WI38 (cell line): ENCODE data around the gene KIAA0513.
"Not testable (repeated sequence)": the region's sequence is repeated elsewhere in the genome, so short reads cannot be mapped to it uniquely, and the experiment has no call there.

Experiments used
- H3K4me3 ChIP-seq: 2 replicates; pipeline ENCODE4 v1.5.1; 2011; ENCODE audit warnings: low read depth, mild to moderate bottlenecking, control low read depth, low read length
- TF ChIP-seq, protein P1 (sequence below): IDR thresholded peaks from 2 replicates; pipeline ENCODE4 v1.5.1; 2012; ENCODE audit warnings: low read depth, mild to moderate bottlenecking, control low read depth, low read length

KIAA0513 gene

DNA sequence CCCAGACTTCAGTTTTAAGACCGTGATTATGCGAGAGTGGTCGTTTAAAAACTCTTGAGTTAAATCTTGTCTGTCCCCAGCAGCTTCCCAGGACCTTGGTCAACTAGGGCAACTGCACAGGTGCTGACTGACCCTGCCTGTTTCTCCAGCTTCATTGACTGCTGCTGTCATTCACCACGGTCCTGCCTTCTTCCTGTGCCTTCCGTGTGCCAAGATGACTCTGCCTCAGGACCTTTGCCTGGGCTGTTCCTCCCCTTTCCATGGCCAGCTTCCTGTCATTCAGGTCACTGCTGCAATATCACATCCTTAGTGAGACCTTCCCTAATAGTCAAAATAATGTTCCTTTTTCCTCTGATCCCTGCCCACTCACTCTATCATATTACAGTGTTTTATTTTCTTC, 3.9 kb downstream of the KIAA0513 start:
- TF ChIP-seq, protein P1, sequence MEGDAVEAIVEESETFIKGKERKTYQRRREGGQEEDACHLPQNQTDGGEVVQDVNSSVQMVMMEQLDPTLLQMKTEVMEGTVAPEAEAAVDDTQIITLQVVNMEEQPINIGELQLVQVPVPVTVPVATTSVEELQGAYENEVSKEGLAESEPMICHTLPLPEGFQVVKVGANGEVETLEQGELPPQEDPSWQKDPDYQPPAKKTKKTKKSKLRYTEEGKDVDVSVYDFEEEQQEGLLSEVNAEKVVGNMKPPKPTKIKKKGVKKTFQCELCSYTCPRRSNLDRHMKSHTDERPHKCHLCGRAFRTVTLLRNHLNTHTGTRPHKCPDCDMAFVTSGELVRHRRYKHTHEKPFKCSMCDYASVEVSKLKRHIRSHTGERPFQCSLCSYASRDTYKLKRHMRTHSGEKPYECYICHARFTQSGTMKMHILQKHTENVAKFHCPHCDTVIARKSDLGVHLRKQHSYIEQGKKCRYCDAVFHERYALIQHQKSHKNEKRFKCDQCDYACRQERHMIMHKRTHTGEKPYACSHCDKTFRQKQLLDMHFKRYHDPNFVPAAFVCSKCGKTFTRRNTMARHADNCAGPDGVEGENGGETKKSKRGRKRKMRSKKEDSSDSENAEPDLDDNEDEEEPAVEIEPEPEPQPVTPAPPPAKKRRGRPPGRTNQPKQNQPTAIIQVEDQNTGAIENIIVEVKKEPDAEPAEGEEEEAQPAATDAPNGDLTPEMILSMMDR: no peak
- H3K4me3 ChIP-seq: no peak overlapping the region

DNA sequence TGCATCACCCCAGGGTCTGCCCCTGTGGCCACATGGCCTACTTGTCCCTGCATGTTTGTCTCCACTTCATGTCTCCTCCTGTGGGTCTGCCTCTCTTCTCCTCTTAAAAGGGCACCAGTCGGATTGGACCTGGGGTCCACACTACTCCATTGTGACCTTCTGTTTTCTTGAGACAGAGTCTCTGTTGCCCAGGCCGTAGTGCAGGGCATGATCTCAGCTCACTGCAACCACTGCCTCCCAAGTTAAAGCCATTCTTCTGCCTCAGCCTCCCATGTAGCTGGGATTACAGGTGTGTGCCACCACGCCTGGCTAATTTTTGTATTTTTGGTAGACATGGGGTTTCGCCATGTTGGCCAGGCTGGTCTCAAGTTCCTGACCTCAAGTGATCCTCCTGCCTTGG, 4.6 kb downstream of the KIAA0513 start:
- H3K4me3 ChIP-seq: not testable (repeated sequence)

DNA sequence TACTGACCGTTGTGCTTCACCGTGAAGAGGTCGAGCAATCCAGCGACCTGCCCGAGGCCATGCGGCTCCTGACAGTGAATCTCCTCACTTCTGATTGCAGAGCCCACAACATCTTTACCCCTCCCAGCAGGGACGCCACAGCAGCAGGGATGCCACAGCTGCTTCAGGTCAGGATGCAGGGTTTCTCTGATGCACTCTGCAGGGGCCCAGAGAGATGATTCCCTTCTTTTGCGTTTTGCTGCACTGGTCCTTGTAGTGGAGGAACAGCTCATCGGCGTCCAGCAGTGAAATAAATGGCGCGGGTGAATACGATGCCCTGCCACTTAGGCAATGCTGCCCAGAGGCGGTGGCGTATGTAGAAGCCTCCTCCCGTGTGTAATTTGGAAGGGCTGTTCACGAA, 5.6 kb downstream of the KIAA0513 start:
- no peak overlapping the region for H3K4me3 ChIP-seq
- TF ChIP-seq, protein P1: no peak

DNA sequence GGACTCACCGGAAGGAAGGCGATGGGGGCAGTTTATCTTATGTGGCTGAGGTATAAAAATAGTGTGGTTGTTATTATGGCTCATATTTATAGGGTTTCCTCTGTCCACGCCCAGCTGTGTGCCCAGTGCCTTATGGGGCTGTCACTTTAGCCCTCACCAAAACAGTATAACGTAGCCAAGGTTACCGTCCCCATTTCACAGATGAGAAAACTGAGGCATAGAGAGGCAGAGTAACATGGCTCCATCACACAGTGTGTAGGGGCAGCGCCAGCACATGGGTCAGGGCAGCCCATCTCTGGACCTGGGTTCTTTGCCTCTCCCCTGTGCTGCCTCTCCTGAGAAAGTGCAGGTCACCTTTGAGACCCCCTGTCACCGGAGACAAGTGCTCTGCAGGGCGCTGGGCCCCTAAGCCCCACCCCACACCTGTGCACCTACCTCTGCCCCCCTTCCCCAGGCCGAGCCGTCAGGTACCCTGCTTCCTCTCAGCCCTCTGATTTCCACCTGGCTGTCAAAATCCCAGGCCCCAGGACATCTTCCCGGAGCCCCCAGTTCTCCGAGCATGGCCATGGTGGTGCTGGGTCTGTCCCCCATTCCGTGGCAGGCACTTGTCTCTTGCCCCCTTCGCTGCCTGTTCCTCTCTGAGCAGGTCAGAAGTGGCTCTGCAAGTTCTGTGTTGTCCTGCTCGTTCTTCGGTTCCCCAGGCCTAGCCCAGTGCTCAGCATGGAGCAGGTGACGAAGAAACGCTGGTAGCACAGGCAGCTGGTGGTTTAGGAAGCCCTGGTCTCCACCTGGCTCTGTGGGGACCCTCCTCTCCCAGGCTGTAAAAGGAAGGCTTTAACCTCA, 7.2 kb downstream of the KIAA0513 start:
- no peak overlapping the region for H3K4me3 ChIP-seq
- TF ChIP-seq, protein P1: no peak

DNA sequence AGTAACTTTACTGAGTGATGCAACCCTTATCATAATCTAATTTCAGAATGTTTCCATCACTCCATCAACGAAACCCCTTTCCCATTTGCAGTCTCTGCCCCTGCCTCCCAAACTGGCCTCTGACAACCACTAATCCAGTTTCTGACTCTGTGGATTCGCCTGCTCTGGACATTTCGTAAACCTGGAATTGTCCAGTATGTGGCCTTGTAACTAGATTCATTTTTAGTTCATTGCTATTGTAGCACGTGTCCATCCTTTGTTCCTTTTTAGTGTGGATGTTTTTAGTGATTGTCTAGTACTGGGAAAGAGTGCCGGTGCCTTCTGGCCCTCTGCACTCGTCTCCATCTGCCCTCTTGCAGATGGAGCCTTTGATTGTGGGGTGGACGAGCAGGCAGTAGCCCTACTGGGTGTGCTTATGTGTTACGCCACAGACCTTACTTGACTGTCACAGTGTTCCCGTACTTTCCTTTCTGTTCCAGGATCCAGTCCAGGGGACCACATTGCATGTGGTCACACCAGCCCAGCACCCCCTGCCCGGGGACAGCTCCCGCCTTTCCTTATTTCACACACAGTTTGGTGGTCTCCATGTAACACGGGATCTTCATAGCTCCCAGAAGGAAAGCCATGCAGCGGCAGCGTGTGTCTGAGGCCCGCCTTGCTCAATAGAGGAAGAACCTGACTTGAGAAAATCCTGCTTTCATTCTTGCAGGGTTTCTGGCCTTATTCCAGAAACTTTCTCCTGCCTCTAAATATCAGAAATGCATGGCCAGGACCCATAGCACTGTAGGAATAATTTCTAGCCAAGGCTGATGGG, 8.8 kb downstream of the KIAA0513 start:
- H3K4me3 ChIP-seq: no peak overlapping the region
- TF ChIP-seq, protein P1: no peak

DNA sequence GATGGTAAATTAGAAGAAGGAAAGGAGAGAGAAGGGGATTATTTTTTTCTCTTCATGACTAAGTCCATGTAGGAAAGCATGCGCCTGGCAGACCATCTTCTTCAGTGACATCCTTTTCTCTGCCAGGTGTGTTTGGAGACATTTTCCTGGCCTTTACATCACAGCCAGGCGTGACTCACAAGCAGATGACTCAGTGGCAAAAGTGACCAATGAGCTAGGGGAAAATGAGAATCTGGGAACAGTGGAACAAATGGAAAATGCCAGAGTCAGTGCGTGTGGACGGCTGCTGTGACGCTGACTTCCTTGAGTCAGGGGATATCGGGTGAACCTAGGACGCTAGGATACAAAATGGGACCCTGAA, 9.4 kb downstream of the KIAA0513 start:
- H3K4me3 ChIP-seq: no peak overlapping the region
- TF ChIP-seq, protein P1: no peak

DNA sequence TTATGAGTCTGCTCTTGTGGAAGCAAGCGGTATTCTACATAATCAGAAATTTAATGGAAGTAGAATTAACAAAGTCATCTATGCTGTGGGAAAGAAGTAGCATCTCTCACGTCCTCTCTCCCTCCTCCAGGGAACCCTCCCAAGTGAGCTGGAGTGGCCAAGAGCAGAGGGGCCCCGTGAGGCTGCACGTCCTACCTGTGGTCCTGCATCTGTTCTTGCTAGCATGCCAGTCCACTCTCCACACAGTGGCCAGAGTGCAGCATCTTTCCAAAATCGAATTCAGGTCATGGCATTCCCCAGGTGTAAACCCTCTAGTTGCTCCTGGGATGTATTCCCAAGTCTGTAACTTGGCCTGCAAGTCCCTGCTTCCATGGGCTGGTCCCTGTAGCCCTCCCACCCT, 10.1 kb downstream of the KIAA0513 start:
- TF ChIP-seq, protein P1: no peak
- no peak overlapping the region for H3K4me3 ChIP-seq
